Subcutaneous adipose tissue (tissue), 4 donors: Measurements from ENCODE around the gene EPSTI1. TPM values are rescaled to one million over a fixed set of nuclear protein-coding genes. Genes with fewer than 3 reads are reported as not detected.

Source experiments
- total RNA-seq, 4 donors: library from RNA; depleted of rRNA; stranded (reverse); fragments of >200 nt; gene quantifications; one replicate each; pipeline ENCODE4 v1.1.0, GENCODE V29; 2016
- TF ChIP-seq, protein P1 (sequence below): fragments of 450-650 bp; IDR thresholded peaks from one replicate; pipeline ENCODE4 v1.5.1; 2016; ENCODE audit warnings: low read depth, mild to moderate bottlenecking, control low read depth, antibody characterized with exemption, moderate library complexity

EPSTI1 gene
- total RNA-seq, 4 donors from 2014 or later, result 4.4 to 18.5 (median 12.0) TPM

DNA sequence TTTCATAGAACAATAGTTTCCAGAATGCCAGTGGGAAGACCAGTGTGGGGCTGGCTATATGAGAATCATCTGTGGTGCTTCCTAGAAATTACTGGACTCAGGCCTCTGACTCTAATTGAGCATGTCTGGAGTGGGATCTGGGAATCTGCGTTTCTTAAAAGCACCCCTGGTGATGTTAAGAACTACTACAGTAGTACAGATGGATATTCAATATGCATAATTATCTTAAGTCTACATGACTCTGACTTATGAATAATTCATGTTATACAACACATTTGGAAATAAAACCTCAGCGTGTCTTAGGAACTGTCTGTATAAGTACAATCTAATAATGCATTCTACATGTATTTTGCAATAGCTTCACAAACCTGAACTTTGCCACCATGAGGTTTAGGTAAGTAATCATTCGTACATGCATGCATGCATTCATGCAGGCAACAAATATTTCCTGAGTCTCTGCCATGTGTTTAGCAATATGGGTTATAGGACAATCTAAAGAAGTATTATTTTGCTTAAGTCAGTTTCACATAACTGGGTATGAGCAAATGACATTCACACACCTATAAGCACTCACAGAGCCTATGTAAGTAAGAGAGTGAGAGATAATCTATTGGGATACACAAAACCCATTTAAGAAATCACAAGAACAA is 62.0 kb downstream of the EPSTI1 start:
- TF ChIP-seq, protein P1, sequence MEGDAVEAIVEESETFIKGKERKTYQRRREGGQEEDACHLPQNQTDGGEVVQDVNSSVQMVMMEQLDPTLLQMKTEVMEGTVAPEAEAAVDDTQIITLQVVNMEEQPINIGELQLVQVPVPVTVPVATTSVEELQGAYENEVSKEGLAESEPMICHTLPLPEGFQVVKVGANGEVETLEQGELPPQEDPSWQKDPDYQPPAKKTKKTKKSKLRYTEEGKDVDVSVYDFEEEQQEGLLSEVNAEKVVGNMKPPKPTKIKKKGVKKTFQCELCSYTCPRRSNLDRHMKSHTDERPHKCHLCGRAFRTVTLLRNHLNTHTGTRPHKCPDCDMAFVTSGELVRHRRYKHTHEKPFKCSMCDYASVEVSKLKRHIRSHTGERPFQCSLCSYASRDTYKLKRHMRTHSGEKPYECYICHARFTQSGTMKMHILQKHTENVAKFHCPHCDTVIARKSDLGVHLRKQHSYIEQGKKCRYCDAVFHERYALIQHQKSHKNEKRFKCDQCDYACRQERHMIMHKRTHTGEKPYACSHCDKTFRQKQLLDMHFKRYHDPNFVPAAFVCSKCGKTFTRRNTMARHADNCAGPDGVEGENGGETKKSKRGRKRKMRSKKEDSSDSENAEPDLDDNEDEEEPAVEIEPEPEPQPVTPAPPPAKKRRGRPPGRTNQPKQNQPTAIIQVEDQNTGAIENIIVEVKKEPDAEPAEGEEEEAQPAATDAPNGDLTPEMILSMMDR, result no peak

DNA sequence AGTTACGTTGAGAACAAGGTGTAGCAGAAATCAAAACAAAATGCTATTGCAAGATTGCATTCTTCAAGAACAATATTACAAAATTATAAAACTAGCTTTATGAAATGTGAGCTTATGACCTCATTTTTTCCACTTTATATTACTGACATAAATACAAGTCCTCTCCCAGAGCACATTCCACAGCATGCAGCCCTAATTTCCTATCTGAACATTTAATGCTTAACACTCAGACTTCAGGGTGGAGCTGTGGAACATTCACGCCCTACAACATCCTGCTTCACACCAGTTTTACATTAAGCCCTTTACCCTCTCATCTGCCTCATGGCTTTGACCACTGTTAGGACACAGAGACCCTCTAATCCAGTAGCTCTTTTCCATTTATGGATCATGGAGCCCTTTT is 65.5 kb downstream of the EPSTI1 start:
- TF ChIP-seq, protein P1, result no peak

DNA sequence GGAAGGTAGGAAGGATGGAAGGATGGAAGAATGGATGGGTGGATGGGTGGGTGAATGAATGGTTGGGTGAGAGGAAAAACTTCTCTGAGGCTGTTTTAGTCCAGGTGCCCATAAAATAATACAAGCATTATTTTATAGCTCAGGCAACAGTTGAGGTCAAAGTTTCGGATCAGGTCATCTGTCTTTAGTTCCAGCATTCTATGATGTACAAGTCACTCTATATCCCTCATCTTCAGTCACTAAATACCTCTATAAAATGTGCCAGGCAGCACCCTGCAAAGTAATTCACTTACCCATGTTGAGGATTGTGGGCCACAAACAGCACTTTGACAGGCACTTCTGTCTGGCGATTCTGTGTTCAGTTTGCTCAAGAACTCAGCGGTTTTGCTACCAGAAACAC is 66.0 kb downstream of the EPSTI1 start:
- TF ChIP-seq, protein P1, result no peak

DNA sequence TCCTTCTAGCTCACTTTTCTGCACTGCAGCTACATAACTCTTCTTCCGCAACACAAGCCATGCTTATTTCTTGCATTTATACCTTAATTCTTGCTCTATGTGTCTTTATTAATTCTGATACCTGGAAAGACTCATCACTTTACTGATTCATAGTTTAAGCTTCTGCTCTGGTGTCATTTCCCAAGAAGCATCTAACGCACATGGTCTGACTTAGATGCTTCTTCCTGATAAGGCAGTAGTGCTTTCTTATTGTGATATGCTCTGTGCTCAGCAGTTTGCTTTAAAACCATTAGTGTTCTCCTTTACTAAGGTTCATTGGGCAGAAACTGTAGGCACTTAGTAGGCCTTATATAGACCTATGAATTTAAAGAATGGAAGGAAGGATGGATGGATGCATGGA is 66.4 kb downstream of the EPSTI1 start:
- TF ChIP-seq, protein P1, result no peak

DNA sequence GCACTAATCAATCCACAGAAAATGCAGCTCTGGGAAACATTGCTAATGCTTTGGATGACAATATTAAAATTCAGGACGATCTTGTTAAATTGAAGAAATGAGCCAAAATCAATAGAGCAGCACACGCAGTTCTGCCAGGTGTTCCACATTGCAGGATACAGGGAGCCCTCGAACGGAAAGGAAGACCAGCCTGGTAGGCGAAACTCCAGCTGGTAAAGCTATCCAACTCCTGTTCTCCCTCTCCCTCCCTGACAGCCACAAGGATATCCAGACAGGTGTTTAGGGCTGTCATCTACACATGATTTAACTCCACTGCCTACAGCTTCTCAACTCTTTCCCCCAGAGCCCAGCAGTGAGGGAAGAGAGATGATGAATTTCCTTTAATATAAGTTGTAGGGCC is 67.7 kb downstream of the EPSTI1 start:
- TF ChIP-seq, protein P1, result no peak

DNA sequence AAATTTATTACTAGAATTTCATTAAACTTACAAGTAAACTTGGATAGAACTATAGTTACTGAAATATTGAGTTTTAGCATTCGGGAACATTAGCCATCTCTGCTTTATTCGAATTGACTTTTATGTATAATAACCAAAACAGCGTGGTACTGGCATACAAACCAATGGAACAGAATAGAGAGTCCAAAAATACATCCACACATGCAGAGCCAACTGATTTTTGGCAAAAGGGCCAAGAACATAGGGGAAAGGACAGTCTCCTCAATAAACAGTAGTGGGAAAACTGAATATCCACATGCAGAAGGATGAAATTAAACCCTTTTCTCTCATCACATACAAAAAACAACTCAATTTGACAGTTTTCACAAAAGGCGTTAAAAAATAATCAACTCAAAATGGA is 84.3 kb downstream of the EPSTI1 start:
- TF ChIP-seq, protein P1, result no peak

DNA sequence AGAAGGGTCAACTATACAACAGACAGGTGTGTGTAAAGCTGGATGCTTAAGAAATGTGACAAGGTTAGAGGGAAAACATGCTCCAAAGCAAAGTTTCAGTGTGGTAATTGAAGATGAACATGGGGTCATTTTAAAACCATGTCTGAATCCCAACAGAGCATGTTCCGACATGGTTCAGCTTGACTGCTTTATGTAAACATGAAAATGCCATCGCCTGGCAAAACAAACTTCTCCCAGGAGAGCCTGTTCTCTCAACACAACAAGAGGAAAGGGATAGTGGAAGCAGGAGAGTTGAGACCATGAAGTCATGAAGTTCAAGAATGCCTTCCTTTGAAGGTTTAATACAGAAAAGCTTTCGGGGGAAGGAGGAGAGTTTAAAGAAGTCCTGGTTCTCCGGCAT is 85.8 kb downstream of the EPSTI1 start:
- TF ChIP-seq, protein P1, result no peak
